BE2C (cell line): ENCODE results near the gene TMEM59.

Source experiments
- DNase-seq: peaks from one replicate; pipeline ENCODE4 v3.0.0-alpha.2; 2020
- H3K27me3 ChIP-seq: fragments of 250-450 bp; sonication (Bioruptor Pico); 2 replicates; pipeline ENCODE4 v1.5.1; 2020; ENCODE audit warnings: mild to moderate bottlenecking
- H3K36me3 ChIP-seq: fragments of 250-450 bp; sonication (Bioruptor Pico); 2 replicates; pipeline ENCODE4 v1.5.1; 2020; ENCODE audit warnings: mild to moderate bottlenecking
- H3K4me1 ChIP-seq: fragments of 250-450 bp; sonication (Bioruptor Pico); 2 replicates; pipeline ENCODE4 v1.5.1; 2020
- H3K4me3 ChIP-seq: 2 replicates; pipeline ENCODE4 v1.5.1; 2011; ENCODE audit warnings: low read depth, low read length
- H3K9me3 ChIP-seq: fragments of 250-450 bp; sonication (Bioruptor Pico); 2 replicates; pipeline ENCODE4 v1.5.1; 2020
- CTCF ChIP-seq: IDR thresholded peaks from 2 replicates; pipeline ENCODE4 v1.5.1; 2012; ENCODE audit warnings: mild to moderate bottlenecking, low read depth, low read length

The TMEM59 gene

GRCh38 chr1:54084794-54085193 is 31.8 kb upstream of the TMEM59 start:
- TF ChIP-seq CTCF, result no peak
- no peak overlapping the region for H3K4me3 ChIP-seq
- DNase-seq, result no peak
- no peaks in the 10 kb centered on the region for H3K9me3 ChIP-seq
- H3K4me1 ChIP-seq, result no peaks in the 10 kb centered on the region
- H3K36me3 ChIP-seq, result no peaks in the 10 kb centered on the region
- H3K27me3 ChIP-seq, result no peaks in the 10 kb centered on the region

GRCh38 chr1:54081306-54082270 is 28.6 kb upstream of the TMEM59 start:
- TF ChIP-seq CTCF, result peak; percentile 68
- Histone ChIP-seq H3K4me3 (no peak overlapping the region), H3K36me3 (no peaks in the 10 kb centered on the region), H3K9me3 (no peaks in the 10 kb centered on the region), H3K4me1 (no peaks in the 10 kb centered on the region), H3K27me3 (no peaks in the 10 kb centered on the region)
- peak; percentile 56 for DNase-seq

GRCh38 chr1:54080598-54081049 is 27.6 kb upstream of the TMEM59 start:
- no peak for TF ChIP-seq CTCF
- H3K27me3 ChIP-seq, result no peaks in the 10 kb centered on the region
- DNase-seq, result no peak
- H3K9me3 ChIP-seq, result no peaks in the 10 kb centered on the region
- H3K4me1 ChIP-seq, result no peaks in the 10 kb centered on the region
- H3K4me3 ChIP-seq, result no peak overlapping the region
- H3K36me3 ChIP-seq, result no peaks in the 10 kb centered on the region

GRCh38 chr1:54077359-54077758 is 24.4 kb upstream of the TMEM59 start:
- DNase-seq, result no peak
- Histone ChIP-seq H3K9me3 (no peaks in the 10 kb centered on the region), H3K27me3 (no peaks in the 10 kb centered on the region), H3K4me1 (no peaks in the 10 kb centered on the region), H3K4me3 (no peak overlapping the region), H3K36me3 (no peaks in the 10 kb centered on the region)
- TF ChIP-seq CTCF, result no peak

- TF ChIP-seq CTCF, result peak; percentile 71
- Histone ChIP-seq H3K9me3 (no peaks in the 10 kb centered on the region), H3K27me3 (no peaks in the 10 kb centered on the region), H3K36me3 (no peaks in the 10 kb centered on the region), H3K4me3 (no peak overlapping the region), H3K4me1 (no peaks in the 10 kb centered on the region)
- DNase-seq, result no peak
Measured at GRCh38 chr1:54070171-54070837, 17.3 kb upstream of the TMEM59 start.

- TF ChIP-seq CTCF, result no peak
- Histone ChIP-seq H3K4me3 (no peak overlapping the region), H3K36me3 (no peaks in the 10 kb centered on the region), H3K9me3 (no peaks in the 10 kb centered on the region), H3K4me1 (no peaks in the 10 kb centered on the region), H3K27me3 (no peaks in the 10 kb centered on the region)
- DNase-seq, result peak; percentile 50
Measured at GRCh38 chr1:54069791-54070170, 16.8 kb upstream of the TMEM59 start.
